Gastroesophageal sphincter (tissue), 3 donors: ENCODE results near the gene MET.

ENCODE experiments used
- EP300 ChIP-seq: sonication (generic); formaldehyde crosslinking; IDR thresholded peaks from one replicate; pipeline ENCODE4 v1.6.1; 2017; ENCODE audit warnings: antibody characterized with exemption, mild to moderate bottlenecking
- POLR2A ChIP-seq, 2 donors: fragments of 450-650 bp; IDR thresholded peaks; one replicate each; pipeline ENCODE4 v1.6.1; 2017; ENCODE audit warnings: antibody characterized with exemption in 2 of 2, mild to moderate bottlenecking in 2 of 2, moderate library complexity in 1 of 2
- POLR2AphosphoS5 ChIP-seq: sonication (generic); formaldehyde crosslinking; IDR thresholded peaks from one replicate; pipeline ENCODE4 v1.6.1; 2017; ENCODE audit warnings: antibody characterized with exemption
- TF ChIP-seq, protein P1 (sequence below), 4 experiments: fragments of 200-600 bp in 2 of 4; fragments of 450-650 bp in 2 of 4; sonication (generic) in 1 of 4; IDR thresholded peaks; one replicate each; pipeline ENCODE4 v1.5.1; 2017 to 2019; ENCODE audit warnings: antibody characterized with exemption in 4 of 4, mild to moderate bottlenecking in 2 of 4, moderate library complexity in 2 of 4

DNA sequence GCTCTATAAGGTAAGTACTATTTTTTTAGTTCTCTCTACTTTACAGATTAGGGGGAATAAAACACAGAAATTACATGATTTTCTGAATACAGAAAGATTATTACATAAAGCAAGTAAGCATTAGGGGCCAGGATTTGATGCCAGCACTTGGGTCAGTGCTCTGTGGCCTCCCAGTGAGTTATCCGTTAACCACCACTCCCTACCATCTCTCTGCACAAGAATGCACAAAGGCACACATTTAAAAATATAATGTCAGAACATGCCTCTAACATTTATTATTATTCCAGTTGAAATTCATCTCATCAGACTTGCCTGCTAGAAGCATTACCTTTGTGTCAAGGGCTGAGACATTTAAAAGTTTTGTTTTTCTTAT lies 59.0 kb downstream of the MET start:
- TF ChIP-seq, protein P1, sequence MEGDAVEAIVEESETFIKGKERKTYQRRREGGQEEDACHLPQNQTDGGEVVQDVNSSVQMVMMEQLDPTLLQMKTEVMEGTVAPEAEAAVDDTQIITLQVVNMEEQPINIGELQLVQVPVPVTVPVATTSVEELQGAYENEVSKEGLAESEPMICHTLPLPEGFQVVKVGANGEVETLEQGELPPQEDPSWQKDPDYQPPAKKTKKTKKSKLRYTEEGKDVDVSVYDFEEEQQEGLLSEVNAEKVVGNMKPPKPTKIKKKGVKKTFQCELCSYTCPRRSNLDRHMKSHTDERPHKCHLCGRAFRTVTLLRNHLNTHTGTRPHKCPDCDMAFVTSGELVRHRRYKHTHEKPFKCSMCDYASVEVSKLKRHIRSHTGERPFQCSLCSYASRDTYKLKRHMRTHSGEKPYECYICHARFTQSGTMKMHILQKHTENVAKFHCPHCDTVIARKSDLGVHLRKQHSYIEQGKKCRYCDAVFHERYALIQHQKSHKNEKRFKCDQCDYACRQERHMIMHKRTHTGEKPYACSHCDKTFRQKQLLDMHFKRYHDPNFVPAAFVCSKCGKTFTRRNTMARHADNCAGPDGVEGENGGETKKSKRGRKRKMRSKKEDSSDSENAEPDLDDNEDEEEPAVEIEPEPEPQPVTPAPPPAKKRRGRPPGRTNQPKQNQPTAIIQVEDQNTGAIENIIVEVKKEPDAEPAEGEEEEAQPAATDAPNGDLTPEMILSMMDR (IDR thresholded peaks at IDR 0.05), result no peak
- TF ChIP-seq EP300 (no peak), POLR2A (IDR thresholded peaks at IDR 0.05) (no peak), POLR2AphosphoS5 (no peak)
